AG04450 (cell line): ENCODE measurements around the gene ZC3H6. TPM values are rescaled to one million over a fixed set of nuclear protein-coding genes. Genes with fewer than 3 reads are reported as not detected.

Experiments
- CTCF ChIA-PET: fragments of 300-600, 350-600 bp; formaldehyde crosslinking; extraction: SDS; loops from one replicate; lab custom pipeline; 2022; ENCODE audit warnings: antibody characterized with exemption, inconsistent platforms; lab: Charles Lee
- POLR2A ChIA-PET: fragments of 350-600 bp; formaldehyde crosslinking; extraction: SDS; loops from one replicate; lab custom pipeline; 2021; ENCODE audit warnings: antibody characterized with exemption, inconsistent platforms; lab: Yijun Ruan, JAX
- DNase-seq: peaks from one replicate; pipeline ENCODE4 v3.0.0-alpha.2; 2011; ENCODE audit warnings: low read depth, low spot score
- H3K27ac ChIP-seq: one replicate; pipeline ENCODE4 v1.5.1; 2012; ENCODE audit warnings: low read depth, low read length, control low read depth
- H3K27me3 ChIP-seq: one replicate; pipeline ENCODE4 v1.6.0; 2012; ENCODE audit warnings: low read length; ENCODE audit not compliant: control insufficient read depth, insufficient read depth
- H3K4me3 ChIP-seq: 2 replicates; pipeline ENCODE4 v1.5.1; 2011; ENCODE audit warnings: mild to moderate bottlenecking, low read depth, low read length, control low read depth
- H3K9me3 ChIP-seq: 2 replicates; pipeline ENCODE4 v1.5.1; 2012; ENCODE audit warnings: low read length; ENCODE audit not compliant: control insufficient read depth, insufficient read depth
- polyA minus RNA-seq: library from RNA; depleted of rRNA, polyadenylated mRNA; stranded (reverse); fragments of >200 nt; gene quantifications from 2 replicates; pipeline ENCODE4 v1.2.3, GENCODE V29; 2011; rRNA and poly(A)+ RNA removed
- polyA plus RNA-seq: library from polyadenylated mRNA; depleted of rRNA; stranded (reverse); fragments of >200 nt; gene quantifications from 2 replicates; pipeline ENCODE4 v1.2.3, GENCODE V29; 2011; rRNA removed
- TF ChIP-seq, protein P1 (sequence below): IDR thresholded peaks from 2 replicates; pipeline ENCODE4 v1.5.1; 2011; ENCODE audit warnings: low read depth, low read length, control low read depth, inconsistent platforms

The ZC3H6 gene, protein sequence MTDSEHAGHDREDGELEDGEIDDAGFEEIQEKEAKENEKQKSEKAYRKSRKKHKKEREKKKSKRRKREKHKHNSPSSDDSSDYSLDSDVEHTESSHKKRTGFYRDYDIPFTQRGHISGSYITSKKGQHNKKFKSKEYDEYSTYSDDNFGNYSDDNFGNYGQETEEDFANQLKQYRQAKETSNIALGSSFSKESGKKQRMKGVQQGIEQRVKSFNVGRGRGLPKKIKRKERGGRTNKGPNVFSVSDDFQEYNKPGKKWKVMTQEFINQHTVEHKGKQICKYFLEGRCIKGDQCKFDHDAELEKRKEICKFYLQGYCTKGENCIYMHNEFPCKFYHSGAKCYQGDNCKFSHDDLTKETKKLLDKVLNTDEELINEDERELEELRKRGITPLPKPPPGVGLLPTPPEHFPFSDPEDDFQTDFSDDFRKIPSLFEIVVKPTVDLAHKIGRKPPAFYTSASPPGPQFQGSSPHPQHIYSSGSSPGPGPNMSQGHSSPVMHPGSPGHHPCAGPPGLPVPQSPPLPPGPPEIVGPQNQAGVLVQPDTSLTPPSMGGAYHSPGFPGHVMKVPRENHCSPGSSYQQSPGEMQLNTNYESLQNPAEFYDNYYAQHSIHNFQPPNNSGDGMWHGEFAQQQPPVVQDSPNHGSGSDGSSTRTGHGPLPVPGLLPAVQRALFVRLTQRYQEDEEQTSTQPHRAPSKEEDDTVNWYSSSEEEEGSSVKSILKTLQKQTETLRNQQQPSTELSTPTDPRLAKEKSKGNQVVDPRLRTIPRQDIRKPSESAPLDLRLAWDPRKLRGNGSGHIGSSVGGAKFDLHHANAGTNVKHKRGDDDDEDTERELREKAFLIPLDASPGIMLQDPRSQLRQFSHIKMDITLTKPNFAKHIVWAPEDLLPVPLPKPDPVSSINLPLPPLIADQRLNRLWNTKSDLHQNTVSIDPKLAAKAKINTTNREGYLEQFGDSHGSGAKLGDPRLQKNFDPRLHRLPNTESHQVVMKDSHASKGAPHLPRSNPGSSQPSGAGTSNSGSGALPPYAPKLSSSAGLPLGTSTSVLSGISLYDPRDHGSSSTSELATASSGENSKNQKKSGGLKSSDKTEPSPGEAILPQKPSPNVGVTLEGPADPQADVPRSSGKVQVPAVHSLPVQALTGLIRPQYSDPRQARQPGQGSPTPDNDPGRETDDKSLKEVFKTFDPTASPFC
- polyA plus RNA-seq (1.5 and 1.9 TPM in 2 replicates), polyA minus RNA-seq (1.8 and 4.0 TPM in 2 replicates)

- Histone ChIP-seq H3K9me3 (no peaks in the 10 kb centered on the region; the same call in 1 of the 2 replicates), H3K27ac (peak within 1 kb of the TSS; percentile 98), H3K4me3 (peak within 1 kb of the TSS; percentile 89), H3K27me3 (no peaks in the 10 kb centered on the region)
- CTCF ChIA-PET = interaction anchor here (0.7 to 1.0 kb wide), 3 partner anchors 13 to 158 kb away, joined by 3 to 8 read pairs (median 4); partner anchors contain the start of gene RGPD8
- DNase-seq = peak; percentile 97
- TF ChIP-seq, protein P1, sequence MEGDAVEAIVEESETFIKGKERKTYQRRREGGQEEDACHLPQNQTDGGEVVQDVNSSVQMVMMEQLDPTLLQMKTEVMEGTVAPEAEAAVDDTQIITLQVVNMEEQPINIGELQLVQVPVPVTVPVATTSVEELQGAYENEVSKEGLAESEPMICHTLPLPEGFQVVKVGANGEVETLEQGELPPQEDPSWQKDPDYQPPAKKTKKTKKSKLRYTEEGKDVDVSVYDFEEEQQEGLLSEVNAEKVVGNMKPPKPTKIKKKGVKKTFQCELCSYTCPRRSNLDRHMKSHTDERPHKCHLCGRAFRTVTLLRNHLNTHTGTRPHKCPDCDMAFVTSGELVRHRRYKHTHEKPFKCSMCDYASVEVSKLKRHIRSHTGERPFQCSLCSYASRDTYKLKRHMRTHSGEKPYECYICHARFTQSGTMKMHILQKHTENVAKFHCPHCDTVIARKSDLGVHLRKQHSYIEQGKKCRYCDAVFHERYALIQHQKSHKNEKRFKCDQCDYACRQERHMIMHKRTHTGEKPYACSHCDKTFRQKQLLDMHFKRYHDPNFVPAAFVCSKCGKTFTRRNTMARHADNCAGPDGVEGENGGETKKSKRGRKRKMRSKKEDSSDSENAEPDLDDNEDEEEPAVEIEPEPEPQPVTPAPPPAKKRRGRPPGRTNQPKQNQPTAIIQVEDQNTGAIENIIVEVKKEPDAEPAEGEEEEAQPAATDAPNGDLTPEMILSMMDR = 0 out of 2 replicates have a peak, but pooled peaks have one; percentile 11
- POLR2A ChIA-PET = interaction anchor here (0.6 kb wide), 1 partner anchor 217 kb away, joined by 4 read pairs; no protein-coding TSS in a partner anchor
Observed at GRCh38 chr2:112275311-112275886, at the start of gene ZC3H6. TSS of gene ZC3H6 (plus strand) at chr2:112275597. CDS start at chr2:112275995, 398 bp downstream.

GRCh38 chr2:112229348-112229747 lies 46.0 kb upstream of the ZC3H6 start:
- ChIA-PET POLR2A (no interaction called here), CTCF (no interaction called here)
- no peak overlapping the region for H3K4me3 ChIP-seq
- TF ChIP-seq, protein P1 = no peak
- no peaks in the 10 kb centered on the region for H3K9me3 ChIP-seq
- no peak overlapping the region for H3K27ac ChIP-seq
- no peaks in the 10 kb centered on the region for H3K27me3 ChIP-seq
- DNase-seq = no peak

DNA sequence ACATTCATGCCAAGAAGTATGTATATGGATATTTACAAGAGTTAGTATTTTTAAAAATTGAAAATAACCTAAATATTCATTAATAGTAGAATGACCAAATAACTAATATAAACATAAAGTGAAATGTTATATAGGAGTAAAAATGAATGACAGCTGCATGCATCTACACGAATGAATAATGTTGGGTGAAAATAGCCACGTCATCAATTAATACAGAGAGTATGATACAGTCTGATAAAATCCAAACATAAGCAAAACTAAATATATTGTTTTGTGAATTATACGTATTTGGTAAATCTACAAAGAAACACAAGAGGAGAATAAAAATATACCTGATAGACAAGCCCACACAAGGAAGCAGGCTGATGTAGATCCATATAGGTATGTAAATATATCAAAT lies 45.0 kb upstream of the ZC3H6 start:
- Histone ChIP-seq H3K27ac (no peak overlapping the region), H3K27me3 (no peaks in the 10 kb centered on the region), H3K4me3 (no peak overlapping the region), H3K9me3 (no peaks in the 10 kb centered on the region)
- no peak for DNase-seq
- ChIA-PET POLR2A (no interaction called here), CTCF (no interaction called here)
- TF ChIP-seq, protein P1 = no peak

GRCh38 chr2:112239862-112240261 lies 35.5 kb upstream of the ZC3H6 start:
- TF ChIP-seq, protein P1 = no peak
- H3K27me3 ChIP-seq = no peaks in the 10 kb centered on the region
- CTCF ChIA-PET = interaction anchor here (0.6 kb wide), 1 partner anchor 132 kb away, joined by 6 read pairs; no protein-coding TSS in a partner anchor
- H3K9me3 ChIP-seq = no peaks in the 10 kb centered on the region
- POLR2A ChIA-PET = no interaction called here
- no peak overlapping the region for H3K27ac ChIP-seq
- no peak overlapping the region for H3K4me3 ChIP-seq
- no peak for DNase-seq
